Suppressor macrophage treated with lipopolysaccharide for 1 hour (primary cell): ENCODE measurements around the gene CFAP100.
A peak's percentile ranks its signal among the peaks of the same experiment; 100 is the strongest.

Experiments
- DNase-seq, 3 donors: peaks; one replicate each; pipeline ENCODE4 v3.0.0-alpha.2; 2020 to 2022

CFAP100 gene

DNA sequence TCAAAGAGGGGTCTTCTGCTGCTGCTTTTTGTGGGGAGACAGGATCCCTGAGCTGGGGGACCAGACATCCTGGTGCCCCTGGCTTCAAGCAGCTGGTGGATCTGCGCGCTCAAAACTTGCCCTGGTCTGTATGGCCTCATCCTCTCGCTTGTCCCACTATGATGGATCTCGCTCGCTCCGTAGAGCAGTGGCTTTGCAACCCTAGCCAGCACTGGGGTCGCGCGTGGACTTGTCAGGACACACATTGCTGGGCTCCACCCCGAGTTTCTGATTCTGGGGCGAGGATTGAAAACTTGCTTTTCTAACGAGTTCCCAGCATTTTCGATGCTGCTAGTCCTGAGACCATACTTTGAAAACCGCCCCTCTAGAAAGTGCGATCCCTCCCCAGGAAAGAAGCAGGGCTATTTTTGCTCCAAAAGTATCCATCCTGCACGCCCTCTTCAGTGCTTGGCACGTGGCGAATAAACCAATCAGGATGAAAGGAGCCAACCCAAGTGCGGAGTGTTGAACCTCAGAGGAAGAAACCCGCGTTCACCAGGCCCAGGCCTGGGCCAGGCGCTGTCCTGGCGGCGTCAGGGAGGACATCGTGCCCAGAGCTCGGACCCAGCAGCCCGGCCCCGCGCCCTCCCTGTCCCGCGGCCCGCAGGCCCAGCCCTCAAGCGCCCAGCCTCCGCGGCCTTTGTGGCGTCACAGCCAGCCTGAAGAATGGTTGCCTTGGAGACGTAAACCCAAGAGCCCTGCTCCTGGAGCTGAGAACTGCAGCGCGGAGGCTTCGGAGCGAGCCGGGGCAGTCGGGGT, at the start of gene CFAP100:
CFAP100 (plus strand) TSS at position 731 of the 798 bp plus-strand sequence. CDS start 1,092 bp downstream, outside the sequence.
- peak in 2 of 3 donors; percentile 22 for DNase-seq

DNA sequence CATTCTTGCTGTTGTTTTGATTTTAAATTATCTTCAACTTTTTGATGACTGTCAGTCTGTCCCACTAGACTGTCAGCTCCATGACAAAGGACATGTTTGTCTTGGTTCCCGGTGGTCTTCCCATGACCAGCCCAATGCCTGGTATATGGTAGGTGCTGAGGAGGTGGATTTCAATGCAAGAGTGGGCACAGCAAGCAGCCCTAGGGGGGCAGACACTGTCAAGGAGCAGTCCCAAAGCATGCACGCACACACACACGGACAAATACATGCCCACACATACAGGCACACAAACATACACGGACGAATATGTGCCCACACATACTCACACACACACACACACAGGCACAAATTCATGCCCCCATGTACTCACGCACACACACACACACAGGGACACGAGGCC, 49.5 kb upstream of the CFAP100 start:
- DNase-seq: no peak

DNA sequence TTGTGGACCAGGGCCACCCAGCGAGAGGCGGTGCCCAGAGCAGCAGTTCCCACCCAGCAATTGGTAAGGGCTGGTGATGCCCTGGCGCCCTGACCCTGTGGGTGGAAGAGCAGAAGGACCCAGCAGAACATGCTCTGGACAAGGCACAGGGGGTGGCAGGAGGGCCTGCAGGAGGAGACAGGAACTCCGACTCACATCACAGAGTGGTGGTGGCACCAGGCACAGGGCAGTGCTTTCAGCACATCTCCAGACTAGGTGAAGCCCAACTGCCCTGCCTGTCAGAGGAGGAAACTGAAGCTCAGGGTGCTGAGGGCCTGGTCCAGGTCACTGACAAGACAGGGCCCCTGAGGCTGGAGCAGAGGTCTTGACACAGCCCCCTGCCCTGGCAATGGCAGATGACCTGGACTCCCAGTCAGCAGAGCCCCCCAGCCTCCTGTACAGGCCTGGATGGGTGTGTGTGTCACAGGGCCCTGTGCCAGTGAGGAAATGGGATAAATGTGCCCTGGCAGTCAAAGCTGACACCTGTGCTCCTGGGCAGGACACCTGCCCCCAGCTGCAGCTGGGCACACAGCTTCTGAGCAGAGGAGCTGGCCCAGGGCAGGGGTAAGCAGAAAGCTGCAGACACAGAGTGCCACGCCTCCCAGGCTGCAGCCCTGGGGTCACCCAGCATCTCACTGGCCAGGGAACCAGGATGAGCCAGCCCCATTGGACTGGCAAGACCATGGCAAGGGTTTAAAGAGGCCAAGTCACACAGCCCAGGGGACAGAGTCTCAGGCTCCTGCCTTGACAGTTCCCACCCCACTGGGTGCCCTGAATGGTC, 48.9 kb upstream of the CFAP100 start:
- no peak for DNase-seq

DNA sequence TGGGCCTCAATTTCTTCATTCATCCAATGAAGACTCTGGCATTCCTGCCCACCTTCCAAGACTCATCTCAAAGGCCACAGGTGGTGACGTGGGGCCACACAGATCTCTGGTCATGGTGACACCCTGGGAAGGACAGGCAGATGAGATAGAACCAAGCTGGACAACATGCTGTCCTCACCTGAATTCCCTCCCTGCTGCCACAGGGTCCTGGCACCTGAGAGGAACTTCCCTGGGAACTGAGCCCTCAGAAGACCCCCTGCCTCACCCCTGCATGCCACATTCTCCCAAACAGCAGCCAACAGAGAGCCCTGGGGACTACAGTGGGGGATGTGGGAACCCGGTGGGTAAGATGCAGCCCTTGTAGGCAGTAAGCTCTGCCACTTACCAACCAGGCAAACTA, 48.2 kb upstream of the CFAP100 start:
- no peak for DNase-seq

DNA sequence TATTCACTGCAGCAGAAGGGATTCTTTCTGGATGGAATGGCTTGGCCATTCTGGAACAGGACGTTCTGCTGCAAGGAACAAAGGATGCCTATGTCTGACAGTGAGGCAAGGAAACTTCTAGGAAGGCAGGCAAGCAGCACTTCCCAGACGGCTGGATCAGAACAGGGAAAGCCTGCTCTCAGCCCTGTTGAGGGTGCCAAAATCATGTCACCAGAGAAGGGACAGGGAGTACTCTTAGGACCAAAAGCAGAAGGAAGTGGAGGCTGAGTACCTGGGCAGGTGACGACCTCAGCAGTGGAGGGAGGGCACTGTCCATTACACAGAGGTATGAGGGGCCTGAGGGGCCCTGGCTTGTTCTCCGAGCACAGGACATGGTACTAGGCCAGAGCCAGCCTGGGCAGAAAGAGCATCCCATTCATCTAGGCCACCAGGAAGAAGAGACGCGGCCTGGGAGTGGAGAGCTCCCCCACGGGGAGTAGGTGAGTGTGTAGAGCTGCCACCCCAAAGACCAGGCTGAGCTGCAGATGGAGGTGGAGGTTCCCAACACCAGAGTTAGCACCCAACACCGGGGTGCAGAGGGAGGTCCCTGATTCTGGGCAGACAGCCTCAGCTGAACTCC, 47.1 kb upstream of the CFAP100 start:
- DNase-seq: no peak

DNA sequence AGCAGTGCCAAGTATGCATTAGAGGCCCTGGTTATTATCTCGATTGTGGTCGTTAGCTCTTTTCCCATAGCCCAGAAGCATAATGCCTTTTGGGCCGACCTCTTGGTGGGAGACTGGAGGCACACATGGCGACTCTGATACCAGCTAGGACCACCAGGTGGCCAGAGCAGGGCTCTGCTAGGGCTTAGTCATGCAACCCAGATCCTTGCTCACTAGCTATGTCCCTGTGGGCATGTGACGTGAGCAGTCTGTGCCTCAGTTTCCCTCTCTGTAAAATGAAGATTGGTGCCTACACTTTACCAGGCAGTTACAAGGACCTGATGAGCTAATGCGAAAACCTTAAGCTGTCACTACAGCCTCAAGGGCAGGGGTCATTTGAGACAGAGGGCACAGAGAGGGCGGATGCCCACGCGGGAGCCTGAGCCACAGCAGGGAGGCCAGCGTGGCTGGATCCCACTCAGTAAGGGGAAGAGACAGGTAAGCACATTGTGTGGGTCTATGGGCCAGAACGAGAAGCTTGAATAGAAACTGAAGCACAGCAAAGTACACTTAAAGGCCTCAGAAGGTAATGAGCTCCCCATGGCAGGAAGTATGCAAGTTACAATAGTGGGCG, 46.3 kb upstream of the CFAP100 start:
- no peak for DNase-seq

DNA sequence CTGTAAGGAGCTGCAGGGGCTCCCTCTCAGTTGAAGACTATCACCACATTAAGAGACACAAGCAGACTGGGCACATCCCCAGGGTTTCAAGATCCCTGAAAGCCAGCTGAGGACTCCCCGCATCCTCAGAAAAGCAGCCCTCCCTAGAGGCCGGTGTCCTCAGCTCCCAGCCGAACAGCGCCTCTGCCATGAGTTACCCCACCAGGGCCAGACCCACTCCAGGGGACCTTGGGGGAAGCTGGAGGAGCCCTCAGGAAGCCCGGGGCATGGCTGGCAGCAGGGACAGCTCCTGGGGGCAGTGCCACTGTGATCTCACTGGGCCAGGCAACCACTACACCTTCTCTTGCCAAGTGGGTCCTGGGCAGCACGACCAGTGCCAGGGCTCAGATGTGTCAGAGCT, 45.6 kb upstream of the CFAP100 start:
- DNase-seq: no peak

DNA sequence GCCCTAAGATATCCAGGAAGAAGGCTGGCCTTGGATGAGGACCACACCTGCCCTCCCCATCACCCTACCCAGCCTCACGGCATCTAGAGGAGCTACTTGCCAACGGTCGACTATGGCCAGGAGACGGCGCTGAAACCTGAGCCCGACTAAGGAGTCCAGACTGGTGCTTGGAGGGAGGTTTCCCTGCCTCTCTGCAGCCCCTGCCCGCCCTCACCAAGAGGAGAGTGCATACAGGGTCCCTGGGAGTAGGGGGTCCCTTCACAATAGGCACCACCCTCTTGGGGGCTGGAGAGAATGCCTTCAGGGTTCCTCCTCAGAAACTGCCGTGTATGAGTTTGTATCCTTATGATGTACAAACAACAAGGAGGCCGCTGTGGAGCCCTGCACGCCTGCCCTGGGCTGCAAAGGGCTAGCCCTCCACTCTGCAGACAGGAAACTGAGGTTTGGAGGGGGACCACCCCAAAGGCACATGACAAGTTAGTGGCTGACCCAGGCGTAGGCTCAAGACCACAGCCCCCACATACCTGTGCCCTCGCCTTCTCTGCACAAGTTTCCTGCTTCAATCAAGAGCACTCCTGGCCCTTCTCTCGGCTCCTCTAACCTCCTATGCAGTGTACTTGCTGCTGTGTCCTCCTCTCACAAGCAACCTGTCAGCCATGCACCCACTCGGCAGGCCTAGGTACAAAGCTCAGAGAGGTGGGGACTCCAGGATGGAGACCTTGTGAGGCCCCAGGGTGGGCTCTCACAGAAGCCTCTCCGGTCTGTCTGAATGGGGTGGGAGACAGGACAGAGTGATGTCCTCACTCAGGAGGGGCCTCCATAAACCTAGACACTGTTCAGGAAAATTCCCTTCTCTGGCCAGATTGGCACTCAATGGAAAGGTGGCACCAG, 44.9 kb upstream of the CFAP100 start:
- DNase-seq: no peak

DNA sequence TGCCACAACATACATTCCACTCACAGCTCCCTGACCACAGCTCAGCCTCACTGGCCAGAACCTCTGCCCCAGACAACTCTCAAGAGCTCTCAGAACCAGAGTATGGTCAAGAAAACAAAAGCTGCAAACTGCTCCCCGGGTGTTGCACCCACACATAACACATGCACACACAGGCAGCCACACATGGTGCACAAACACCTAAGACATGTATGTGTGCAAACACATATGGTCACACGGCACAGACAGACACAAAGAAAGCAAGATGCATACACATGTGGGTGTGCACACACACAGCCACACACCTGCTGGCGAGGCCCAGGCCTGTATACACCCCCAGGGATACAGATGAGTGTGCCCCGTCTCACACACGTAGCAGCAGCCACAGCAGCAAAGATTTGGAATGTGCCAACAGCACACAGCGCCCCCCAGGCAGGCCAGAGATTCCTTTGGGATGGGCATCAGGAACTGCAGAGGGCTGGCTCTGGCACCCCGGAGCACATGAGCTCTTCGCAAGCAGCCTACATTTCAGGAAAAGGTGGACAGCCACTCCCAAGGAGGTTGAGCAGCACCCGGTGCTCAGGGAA, 44.1 kb upstream of the CFAP100 start:
- DNase-seq: no peak

DNA sequence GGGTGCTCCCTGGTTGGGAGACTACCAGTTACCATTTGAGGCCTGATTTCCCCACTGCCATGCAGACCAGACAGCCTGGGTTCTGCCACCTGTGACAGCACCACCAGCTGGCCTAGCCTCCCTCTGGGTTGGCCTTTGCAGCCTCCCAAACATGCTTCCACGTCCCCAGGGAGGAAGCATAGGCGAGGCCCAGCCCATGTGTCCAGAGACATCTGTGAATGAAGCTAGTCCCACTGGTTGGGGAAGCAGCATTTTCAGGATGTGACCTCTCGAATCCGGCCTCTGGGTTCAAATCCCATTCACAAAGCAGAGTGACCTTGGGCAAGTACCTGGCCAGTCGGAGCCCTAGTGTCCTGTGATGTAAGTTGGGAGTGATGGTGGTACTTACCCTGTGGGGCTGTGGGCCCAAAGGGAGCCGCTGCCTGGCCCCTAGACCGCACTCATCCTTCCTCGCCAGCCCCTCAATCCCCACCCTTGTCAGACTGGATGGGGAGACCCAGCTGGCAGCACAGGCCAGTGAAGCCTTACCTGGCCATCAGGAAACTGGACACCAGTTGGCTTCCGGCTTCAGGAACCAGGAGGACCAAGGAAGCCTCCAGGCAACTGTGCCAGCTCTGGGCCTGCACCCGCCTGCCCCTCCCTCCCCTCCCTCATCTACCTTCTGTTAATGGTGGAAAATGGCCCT, 43.5 kb upstream of the CFAP100 start:
- DNase-seq: no peak

DNA sequence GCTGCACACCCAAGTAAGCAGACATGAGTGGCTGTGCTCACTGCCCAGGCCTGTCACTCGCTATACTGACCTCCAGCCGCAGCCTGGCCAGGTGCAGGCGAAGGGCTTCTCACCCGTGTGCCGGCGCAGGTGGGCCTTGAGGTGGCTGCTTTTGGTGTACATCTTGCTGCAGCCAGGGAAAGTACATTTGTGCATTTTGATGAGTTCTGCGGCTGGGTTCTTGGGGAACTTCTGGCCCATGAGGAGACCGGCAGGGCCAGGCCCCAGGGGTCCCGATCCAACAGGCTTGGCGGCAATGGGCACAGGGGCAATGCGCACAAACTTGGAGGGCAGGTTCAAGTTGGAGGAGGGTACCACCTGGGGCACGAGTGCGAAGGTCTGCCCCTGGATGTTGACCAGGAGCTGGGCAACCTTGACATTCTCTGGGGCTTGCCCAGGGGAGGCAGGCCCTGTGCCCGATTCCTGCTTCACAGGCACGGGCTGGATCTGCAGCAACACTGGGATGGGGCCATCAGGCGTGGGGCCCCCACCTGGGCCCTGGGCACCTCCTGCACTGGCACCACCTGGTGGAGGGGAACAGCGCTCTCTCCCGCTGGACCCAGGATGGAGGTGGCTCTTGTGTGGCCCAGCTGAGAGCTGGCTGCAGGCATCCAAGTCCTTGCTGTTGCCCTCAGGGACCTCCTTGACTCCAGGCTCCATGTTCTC, 42.8 kb upstream of the CFAP100 start:
- DNase-seq: no peak

DNA sequence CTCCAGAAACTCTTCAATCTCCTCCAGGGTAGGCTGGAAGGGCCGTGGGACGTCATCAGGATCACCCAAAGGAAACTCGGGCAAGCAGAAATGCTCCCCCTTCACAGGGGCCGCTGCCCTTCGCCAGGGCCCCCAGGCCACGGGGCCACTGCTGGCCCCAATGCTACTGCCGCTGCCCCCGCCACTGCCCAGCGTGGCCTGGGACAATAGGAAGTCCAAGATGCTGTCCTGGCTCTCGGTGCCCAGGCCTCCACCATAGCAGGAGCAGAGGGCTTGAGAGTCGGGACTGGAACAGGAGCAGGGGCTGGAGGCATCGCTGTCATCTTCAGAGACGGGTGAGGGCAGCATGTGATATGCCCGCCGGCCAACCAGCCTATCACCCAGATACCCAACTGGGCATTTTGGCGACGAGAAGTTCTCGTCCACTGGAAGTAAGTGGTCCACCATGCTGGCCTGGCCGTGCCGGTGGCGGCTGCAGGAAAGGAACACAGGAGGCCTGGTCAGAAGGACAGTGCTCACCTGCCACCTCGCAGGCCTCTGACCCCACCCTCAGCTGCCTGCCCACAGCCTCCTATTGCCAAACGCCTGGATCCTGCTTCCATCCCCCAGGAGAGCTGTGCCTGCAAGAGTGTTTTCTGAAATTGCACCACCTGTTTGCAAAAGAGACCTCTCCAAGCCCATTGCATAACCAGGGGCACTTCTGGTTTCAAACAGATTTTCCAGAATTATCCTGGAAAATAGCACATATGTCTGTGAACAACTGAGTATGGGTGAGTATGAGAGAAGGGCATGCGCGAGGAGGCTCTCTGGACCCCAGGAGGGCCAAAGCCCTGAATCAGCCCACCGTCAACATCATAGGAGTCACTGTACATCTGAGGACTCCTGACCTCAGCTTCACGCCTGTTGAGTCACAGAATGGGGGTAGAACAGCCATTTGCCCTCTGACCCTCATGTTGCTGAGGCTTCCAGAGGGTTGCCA, 41.9 kb upstream of the CFAP100 start:
- DNase-seq: peak; percentile 17 to 29 (median 28)

DNA sequence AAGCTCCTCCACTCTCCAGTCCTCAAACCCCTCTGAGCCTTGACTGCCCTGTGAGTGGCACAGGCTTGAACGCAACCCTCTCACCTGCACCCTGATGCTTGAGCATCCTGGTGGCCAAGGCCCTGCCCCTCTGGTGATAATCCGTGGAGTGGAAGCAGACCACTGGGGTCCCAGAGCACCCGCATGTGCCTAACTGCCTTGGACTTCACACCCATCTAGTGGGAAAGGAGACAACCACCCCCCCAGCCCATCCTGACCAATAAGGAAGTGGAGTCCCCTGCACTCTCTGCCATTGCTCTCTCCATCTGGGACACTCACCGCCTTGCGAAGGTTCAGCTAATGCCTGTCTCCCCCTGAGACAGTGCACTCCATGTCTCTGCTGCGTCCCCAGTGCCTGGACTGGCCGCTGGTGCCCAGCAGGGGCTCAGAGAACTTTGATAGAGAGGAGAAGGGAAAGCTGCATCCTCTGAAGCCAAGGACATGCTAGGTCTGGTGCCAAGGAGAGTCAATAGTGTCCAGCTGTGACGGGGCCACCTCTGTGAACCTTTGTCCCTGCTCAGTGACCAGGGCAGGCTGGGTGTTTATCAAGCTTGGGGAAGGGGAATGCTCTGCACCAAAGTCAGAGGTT, 40.9 kb upstream of the CFAP100 start:
- no peak for DNase-seq

DNA sequence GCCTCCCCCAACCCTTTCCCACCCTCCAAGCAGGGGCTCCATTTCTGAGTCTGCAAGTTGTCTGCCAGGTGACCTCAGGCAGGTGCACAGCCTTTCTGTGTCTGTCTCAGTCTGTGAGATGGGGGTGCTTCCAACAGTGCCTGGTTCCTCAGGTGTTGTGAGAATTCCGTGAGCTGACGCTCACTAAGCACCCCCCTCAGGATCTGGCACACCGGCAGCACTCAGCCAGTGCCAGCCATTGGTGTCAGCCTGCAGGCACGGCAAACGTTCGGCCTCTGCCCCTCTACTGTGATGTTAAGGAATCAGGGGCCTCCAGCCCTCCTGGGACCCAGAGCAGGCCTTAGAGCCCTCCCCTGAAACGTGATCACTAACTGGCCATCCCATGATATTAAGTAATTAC, 39.9 kb upstream of the CFAP100 start:
- DNase-seq: no peak

DNA sequence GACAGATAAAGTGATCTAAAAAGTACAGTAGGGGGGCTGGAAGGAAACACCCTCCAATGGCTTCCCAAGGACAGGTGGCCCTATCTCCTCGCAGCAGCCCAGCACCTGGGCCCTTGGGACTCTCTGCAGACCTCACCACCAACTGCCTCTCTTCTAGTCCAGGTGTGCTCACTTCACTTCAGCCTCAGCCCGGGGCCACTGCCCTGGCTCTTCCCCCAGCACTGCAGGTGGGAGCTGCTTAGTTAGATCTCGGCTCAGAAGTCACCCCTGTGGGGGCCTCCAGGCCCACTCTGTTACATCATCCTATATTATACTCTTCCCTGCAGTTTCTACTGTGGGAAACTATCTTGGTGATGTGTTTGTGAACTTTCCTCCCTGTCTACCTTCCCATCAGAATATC, 39.5 kb upstream of the CFAP100 start:
- no peak for DNase-seq

DNA sequence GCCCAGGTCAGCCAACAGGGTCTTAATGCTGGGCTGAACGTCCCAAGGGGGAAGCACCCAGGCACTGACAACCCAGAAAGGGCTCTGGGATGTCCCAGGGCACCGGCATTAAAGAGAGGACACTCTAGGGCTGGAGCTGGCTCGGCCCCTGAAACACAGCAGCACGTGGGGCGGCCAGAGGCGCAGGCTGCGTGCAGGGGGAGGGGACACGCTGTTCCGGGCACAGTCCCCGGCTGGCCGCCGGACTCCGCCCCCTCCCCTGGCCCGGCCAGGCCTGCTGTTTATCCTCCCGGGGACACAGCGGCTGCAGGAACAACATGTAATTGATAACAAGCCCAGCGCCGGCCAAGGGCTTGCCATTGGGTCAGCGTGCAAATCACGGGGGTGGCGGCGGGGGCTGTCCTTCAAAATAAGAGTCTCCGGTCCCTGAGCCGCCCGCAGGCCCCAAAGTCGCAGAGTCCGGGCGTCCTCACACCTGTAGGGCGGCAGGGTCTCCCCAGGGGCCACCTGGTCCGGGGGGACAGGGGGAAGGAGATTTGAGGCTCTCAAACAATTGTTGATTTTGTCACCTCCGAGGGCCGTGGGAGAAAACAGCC, 38.8 kb upstream of the CFAP100 start:
- DNase-seq: peak in 1 of 3 donors; percentile 43

DNA sequence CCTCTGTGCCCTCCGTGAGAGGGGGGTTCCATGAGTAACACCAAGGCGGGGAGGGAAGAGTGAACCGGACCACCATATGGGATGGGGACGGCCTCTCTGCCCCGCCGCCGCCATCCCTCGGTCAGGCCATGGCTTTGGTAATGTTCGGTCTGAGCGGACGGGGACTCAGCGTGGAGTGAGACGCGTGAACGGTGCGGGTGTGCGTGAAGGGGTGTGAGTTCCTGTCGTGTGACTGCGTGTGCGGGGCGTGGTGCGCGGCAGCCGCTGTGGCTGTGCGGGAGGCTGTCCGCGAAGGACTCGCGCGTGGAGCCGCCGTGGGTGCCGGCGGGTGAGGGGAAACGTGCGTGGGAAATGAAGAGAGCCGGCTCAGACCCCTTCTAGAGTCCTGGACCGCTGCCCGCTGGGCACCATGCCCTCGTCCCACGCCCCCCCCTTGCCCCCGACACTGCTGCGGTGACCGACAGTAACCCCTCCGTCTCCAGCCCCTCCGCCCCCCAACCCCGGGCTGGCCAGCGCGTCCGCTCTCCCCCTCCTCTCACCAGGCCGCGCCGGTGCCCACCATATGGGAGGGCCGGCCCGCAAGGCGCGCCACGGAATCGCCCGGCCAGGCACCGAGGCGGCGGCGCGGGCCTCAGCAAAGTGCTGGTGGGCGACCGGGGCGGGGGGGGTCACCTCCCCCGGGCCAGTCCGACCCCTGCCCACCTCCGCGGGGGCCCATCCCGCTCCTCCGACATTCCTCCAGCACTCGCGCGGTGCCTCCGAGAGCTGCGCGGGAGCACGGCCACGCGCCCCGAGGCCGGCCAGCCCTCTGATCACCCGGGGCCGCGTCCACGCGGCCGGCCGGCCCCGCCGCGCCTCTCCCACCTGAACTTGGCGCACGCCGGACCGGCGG, 38.1 kb upstream of the CFAP100 start:
- peak in 1 of 3 donors; percentile 19 for DNase-seq
